Activated naive CD4-positive, alpha-beta T cell treated with anti-CD3 and anti-CD28 coated beads, Interleukin-2, amount 50 U/mL, for 24 hours (primary cell): ENCODE measurements around the gene ZNF236.

Source experiments
- H3K27ac Mint-ChIP-seq: one replicate; pipeline ENCODE4 v1.8.0; 2021; ENCODE audit warnings: mild to moderate bottlenecking, mixed read lengths
- H3K27me3 Mint-ChIP-seq: one replicate; pipeline ENCODE4 v1.8.0; 2021; ENCODE audit warnings: mixed read lengths
- H3K36me3 Mint-ChIP-seq: one replicate; pipeline ENCODE4 v1.8.0; 2021; ENCODE audit warnings: mixed read lengths
- H3K4me1 Mint-ChIP-seq: one replicate; pipeline ENCODE4 v1.8.0; 2021; ENCODE audit warnings: mixed read lengths
- H3K4me3 Mint-ChIP-seq: one replicate; pipeline ENCODE4 v1.8.0; 2021; ENCODE audit warnings: mild to moderate bottlenecking, mixed read lengths
- H3K9me3 Mint-ChIP-seq: one replicate; pipeline ENCODE4 v1.8.0; 2021; ENCODE audit warnings: mixed read lengths

ZNF236 gene

GRCh38 chr18:76905821-76906220 is 83.5 kb downstream of the ZNF236 start:
- peaks cover 13% of the 10 kb centered on the region for H3K36me3 Mint-ChIP-seq
- no peaks in the 10 kb centered on the region for H3K27me3 Mint-ChIP-seq
- no peak overlapping the region for H3K27ac Mint-ChIP-seq
- H3K4me3 Mint-ChIP-seq = no peak overlapping the region
- H3K4me1 Mint-ChIP-seq = no peaks in the 10 kb centered on the region
- no peaks in the 10 kb centered on the region for H3K9me3 Mint-ChIP-seq

- H3K27me3 Mint-ChIP-seq = no peaks in the 10 kb centered on the region
- peak overlapping the region; percentile 3 for H3K27ac Mint-ChIP-seq
- no peaks in the 10 kb centered on the region for H3K4me1 Mint-ChIP-seq
- H3K4me3 Mint-ChIP-seq = no peak overlapping the region
- peaks cover 6% of the 10 kb centered on the region for H3K36me3 Mint-ChIP-seq
- no peaks in the 10 kb centered on the region for H3K9me3 Mint-ChIP-seq
These were observed 85.9 kb downstream of the ZNF236 start for GRCh38 chr18:76908277-76908676.

GRCh38 chr18:76909439-76909838 is 87.1 kb downstream of the ZNF236 start:
- peaks cover 7% of the 10 kb centered on the region for H3K36me3 Mint-ChIP-seq
- H3K27me3 Mint-ChIP-seq = no peaks in the 10 kb centered on the region
- H3K4me3 Mint-ChIP-seq = no peak overlapping the region
- no peaks in the 10 kb centered on the region for H3K4me1 Mint-ChIP-seq
- no peak overlapping the region for H3K27ac Mint-ChIP-seq
- no peaks in the 10 kb centered on the region for H3K9me3 Mint-ChIP-seq

- H3K9me3 Mint-ChIP-seq = no peaks in the 10 kb centered on the region
- H3K27ac Mint-ChIP-seq = no peak overlapping the region
- no peak overlapping the region for H3K4me3 Mint-ChIP-seq
- peaks cover 9% of the 10 kb centered on the region for H3K36me3 Mint-ChIP-seq
- H3K4me1 Mint-ChIP-seq = no peaks in the 10 kb centered on the region
- H3K27me3 Mint-ChIP-seq = no peaks in the 10 kb centered on the region
These were observed 89.1 kb downstream of the ZNF236 start for GRCh38 chr18:76911440-76911839.

GRCh38 chr18:76913583-76913982 is 91.2 kb downstream of the ZNF236 start:
- Mint-ChIP-seq H3K9me3 (no peaks in the 10 kb centered on the region), H3K4me1 (no peaks in the 10 kb centered on the region), H3K36me3 (peaks cover 17% of the 10 kb centered on the region), H3K27ac (no peak overlapping the region), H3K27me3 (no peaks in the 10 kb centered on the region), H3K4me3 (no peak overlapping the region)

GRCh38 chr18:76914314-76914713 is 92.0 kb downstream of the ZNF236 start:
- H3K36me3 Mint-ChIP-seq = peaks cover 16% of the 10 kb centered on the region
- no peaks in the 10 kb centered on the region for H3K4me1 Mint-ChIP-seq
- no peak overlapping the region for H3K27ac Mint-ChIP-seq
- no peaks in the 10 kb centered on the region for H3K27me3 Mint-ChIP-seq
- H3K4me3 Mint-ChIP-seq = no peak overlapping the region
- no peaks in the 10 kb centered on the region for H3K9me3 Mint-ChIP-seq

- no peak overlapping the region for H3K27ac Mint-ChIP-seq
- no peak overlapping the region for H3K4me3 Mint-ChIP-seq
- peaks cover 18% of the 10 kb centered on the region for H3K36me3 Mint-ChIP-seq
- no peaks in the 10 kb centered on the region for H3K27me3 Mint-ChIP-seq
- H3K9me3 Mint-ChIP-seq = no peaks in the 10 kb centered on the region
- H3K4me1 Mint-ChIP-seq = no peaks in the 10 kb centered on the region
These were observed 92.4 kb downstream of the ZNF236 start for GRCh38 chr18:76914796-76915195.

GRCh38 chr18:76915456-76915855 is 93.1 kb downstream of the ZNF236 start:
- H3K36me3 Mint-ChIP-seq = peaks cover 17% of the 10 kb centered on the region

GRCh38 chr18:76920974-76921373 is 98.6 kb downstream of the ZNF236 start:
- Mint-ChIP-seq H3K36me3 (peaks cover 24% of the 10 kb centered on the region), H3K27me3 (no peaks in the 10 kb centered on the region), H3K27ac (peak overlapping the region; percentile 1), H3K4me3 (no peak overlapping the region), H3K9me3 (no peaks in the 10 kb centered on the region), H3K4me1 (peaks cover 20% of the 10 kb centered on the region)

More at GRCh38 chr18:76915456-76915855, 93.1 kb downstream of the ZNF236 start:
- Mint-ChIP-seq H3K9me3 (no peaks in the 10 kb centered on the region), H3K4me3 (no peak overlapping the region), H3K4me1 (peaks cover 2% of the 10 kb centered on the region), H3K27me3 (no peaks in the 10 kb centered on the region), H3K27ac (no peak overlapping the region)

- no peak overlapping the region for H3K4me3 Mint-ChIP-seq
- H3K27me3 Mint-ChIP-seq = no peaks in the 10 kb centered on the region
- peaks cover 23% of the 10 kb centered on the region for H3K36me3 Mint-ChIP-seq
- H3K27ac Mint-ChIP-seq = peak overlapping the region; percentile 60
- H3K4me1 Mint-ChIP-seq = peaks cover 20% of the 10 kb centered on the region
- no peaks in the 10 kb centered on the region for H3K9me3 Mint-ChIP-seq
These were observed 99.8 kb downstream of the ZNF236 start for GRCh38 chr18:76922107-76922506.

GRCh38 chr18:76923485-76924085 is 101.2 kb downstream of the ZNF236 start:
- no peaks in the 10 kb centered on the region for H3K9me3 Mint-ChIP-seq
- H3K27me3 Mint-ChIP-seq = no peaks in the 10 kb centered on the region
- no peak overlapping the region for H3K4me3 Mint-ChIP-seq
- H3K36me3 Mint-ChIP-seq = peaks cover 16% of the 10 kb centered on the region
- no peak overlapping the region for H3K27ac Mint-ChIP-seq
- peaks cover 20% of the 10 kb centered on the region for H3K4me1 Mint-ChIP-seq

- Mint-ChIP-seq H3K4me3 (no peak overlapping the region), H3K36me3 (peaks cover 19% of the 10 kb centered on the region), H3K9me3 (no peaks in the 10 kb centered on the region), H3K4me1 (peaks cover 18% of the 10 kb centered on the region), H3K27ac (no peak overlapping the region), H3K27me3 (no peaks in the 10 kb centered on the region)
These were observed 103.1 kb downstream of the ZNF236 start for GRCh38 chr18:76925501-76925900.

GRCh38 chr18:76927223-76927725 is 104.9 kb downstream of the ZNF236 start:
- peaks cover 3% of the 10 kb centered on the region for H3K4me1 Mint-ChIP-seq

GRCh38 chr18:76928179-76928868 is 106.0 kb downstream of the ZNF236 start:
- Mint-ChIP-seq H3K9me3 (no peaks in the 10 kb centered on the region), H3K27me3 (no peaks in the 10 kb centered on the region), H3K36me3 (peaks cover 24% of the 10 kb centered on the region), H3K4me3 (no peak overlapping the region), H3K27ac (no peak overlapping the region), H3K4me1 (no peaks in the 10 kb centered on the region)

More at GRCh38 chr18:76927223-76927725, 104.9 kb downstream of the ZNF236 start:
- no peaks in the 10 kb centered on the region for H3K27me3 Mint-ChIP-seq
- no peak overlapping the region for H3K4me3 Mint-ChIP-seq
- H3K36me3 Mint-ChIP-seq = peaks cover 20% of the 10 kb centered on the region
- H3K9me3 Mint-ChIP-seq = no peaks in the 10 kb centered on the region
- no peak overlapping the region for H3K27ac Mint-ChIP-seq

- Mint-ChIP-seq H3K4me3 (no peak overlapping the region), H3K36me3 (peaks cover 27% of the 10 kb centered on the region), H3K27me3 (no peaks in the 10 kb centered on the region), H3K4me1 (no peaks in the 10 kb centered on the region), H3K27ac (no peak overlapping the region), H3K9me3 (no peaks in the 10 kb centered on the region)
These were observed 108.8 kb downstream of the ZNF236 start for GRCh38 chr18:76931171-76931570.

- Mint-ChIP-seq H3K27ac (no peak overlapping the region), H3K27me3 (no peaks in the 10 kb centered on the region), H3K4me1 (no peaks in the 10 kb centered on the region), H3K9me3 (no peaks in the 10 kb centered on the region), H3K4me3 (no peak overlapping the region), H3K36me3 (peaks cover 33% of the 10 kb centered on the region)
These were observed 109.9 kb downstream of the ZNF236 start for GRCh38 chr18:76932026-76932819.
